ENCODE data around the gene GCN1. TPM values are rescaled to one million over a fixed set of nuclear protein-coding genes. Genes with fewer than 3 reads are reported as not detected.

GCN1 gene
- total and polyA plus RNA-seq, 4 donors = 39.2 to 53.4 (median 49.3) TPM

DNA sequence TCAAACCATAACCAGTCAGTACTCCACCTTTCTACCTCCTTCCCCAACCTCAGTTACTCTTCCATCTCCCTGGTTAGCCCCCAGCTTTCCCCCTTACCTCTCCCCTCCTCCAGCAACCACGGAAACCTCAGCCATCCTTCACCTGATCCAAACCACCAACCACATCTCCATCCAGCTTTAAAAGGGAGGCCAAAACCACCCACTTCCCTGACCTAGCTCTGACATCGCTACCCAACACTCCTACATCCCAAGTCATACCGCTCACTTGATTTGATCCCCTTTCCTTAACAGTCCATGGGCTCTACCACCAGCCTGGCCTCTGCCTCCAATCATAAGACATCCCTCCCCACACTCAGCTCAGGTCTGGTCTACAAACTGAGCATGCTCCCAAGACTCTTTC lies 79.4 kb downstream of the GCN1 start:
- DNase-seq (ENCODE audit: low read depth in 4 of 6, low spot score in 6 of 6) = no peak
- H3K36me3 ChIP-seq (ENCODE audit: control insufficient read depth, insufficient read depth, low read length) = peaks cover 22% of the 10 kb centered on the region
- 93% methylated on average over 3 of the region's 3 CpGs for WGBS (ENCODE audit: insufficient coverage)
- peaks cover 27% of the 10 kb centered on the region for H3K4me1 ChIP-seq (ENCODE audit: control insufficient read depth, insufficient read depth, low read length)
- no peak overlapping the region for H3K4me3 ChIP-seq (ENCODE audit: low read depth, low read length)
- no peaks in the 10 kb centered on the region for H3K27me3 ChIP-seq (ENCODE audit: control insufficient read depth, insufficient read depth, low read length)
- H3K27ac ChIP-seq (ENCODE audit: low read depth, low read length) = no peak overlapping the region
- H3K9me3 ChIP-seq (ENCODE audit: control insufficient read depth, insufficient read depth, low read length) = no peaks in the 10 kb centered on the region

DNA sequence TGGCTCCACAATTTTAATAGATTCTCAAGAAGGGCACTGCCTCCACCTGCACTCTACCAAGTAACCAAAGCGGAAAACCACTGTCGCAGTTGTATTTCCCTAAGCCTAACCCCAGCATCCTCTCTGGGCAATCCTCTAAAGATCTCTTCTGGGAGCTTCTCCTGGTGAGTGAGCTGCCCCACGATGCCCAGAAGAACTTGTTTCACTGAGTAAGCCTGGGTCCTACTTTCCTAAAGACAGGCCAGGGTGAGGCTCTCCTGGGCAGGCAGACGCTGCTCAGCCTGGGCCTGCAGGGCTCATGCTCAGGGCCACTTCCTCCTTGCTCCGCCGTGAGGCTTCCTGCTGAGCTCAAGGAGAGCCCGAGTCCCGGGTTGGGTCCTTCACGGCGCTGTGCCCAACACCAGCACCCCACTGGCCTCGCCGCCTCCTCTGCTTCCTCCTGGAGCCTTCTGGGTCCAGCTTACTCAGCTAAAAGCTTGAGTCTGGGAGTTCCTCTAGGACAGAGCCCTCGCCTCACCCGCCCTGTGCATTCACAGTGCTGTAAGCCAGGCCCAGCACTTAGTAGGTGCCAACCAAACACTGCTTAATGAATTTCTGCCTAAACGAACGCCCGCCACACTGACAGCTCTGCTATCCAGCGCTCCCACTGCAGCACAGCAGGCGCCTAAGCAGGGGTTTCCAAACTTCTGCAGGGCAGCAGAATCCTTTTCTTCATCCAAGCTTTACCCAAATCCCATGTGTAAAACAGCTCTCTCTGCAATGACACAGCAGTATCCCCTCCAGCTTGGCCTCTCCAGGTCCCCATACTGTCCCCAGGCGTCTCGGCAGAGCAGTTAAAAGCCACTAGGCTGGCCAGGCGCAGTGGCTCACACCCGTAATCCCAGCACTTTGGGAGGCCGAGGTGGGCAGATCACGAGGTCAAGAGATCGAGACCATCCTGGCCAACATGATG lies 83.7 kb downstream of the GCN1 start:
- Histone ChIP-seq H3K9me3 (ENCODE audit: control insufficient read depth, insufficient read depth, low read length) (no peaks in the 10 kb centered on the region), H3K27me3 (ENCODE audit: control insufficient read depth, insufficient read depth, low read length) (no peaks in the 10 kb centered on the region), H3K4me1 (ENCODE audit: control insufficient read depth, insufficient read depth, low read length) (peaks cover 19% of the 10 kb centered on the region), H3K4me3 (ENCODE audit: low read depth, low read length) (no peak overlapping the region), H3K27ac (ENCODE audit: low read depth, low read length) (no peak overlapping the region), H3K36me3 (ENCODE audit: control insufficient read depth, insufficient read depth, low read length) (peaks cover 48% of the 10 kb centered on the region)
- no peak for DNase-seq (ENCODE audit: low read depth in 4 of 6, low spot score in 6 of 6)
- WGBS (ENCODE audit: insufficient coverage) = 74% methylated on average over 26 of the region's 26 CpGs

DNA sequence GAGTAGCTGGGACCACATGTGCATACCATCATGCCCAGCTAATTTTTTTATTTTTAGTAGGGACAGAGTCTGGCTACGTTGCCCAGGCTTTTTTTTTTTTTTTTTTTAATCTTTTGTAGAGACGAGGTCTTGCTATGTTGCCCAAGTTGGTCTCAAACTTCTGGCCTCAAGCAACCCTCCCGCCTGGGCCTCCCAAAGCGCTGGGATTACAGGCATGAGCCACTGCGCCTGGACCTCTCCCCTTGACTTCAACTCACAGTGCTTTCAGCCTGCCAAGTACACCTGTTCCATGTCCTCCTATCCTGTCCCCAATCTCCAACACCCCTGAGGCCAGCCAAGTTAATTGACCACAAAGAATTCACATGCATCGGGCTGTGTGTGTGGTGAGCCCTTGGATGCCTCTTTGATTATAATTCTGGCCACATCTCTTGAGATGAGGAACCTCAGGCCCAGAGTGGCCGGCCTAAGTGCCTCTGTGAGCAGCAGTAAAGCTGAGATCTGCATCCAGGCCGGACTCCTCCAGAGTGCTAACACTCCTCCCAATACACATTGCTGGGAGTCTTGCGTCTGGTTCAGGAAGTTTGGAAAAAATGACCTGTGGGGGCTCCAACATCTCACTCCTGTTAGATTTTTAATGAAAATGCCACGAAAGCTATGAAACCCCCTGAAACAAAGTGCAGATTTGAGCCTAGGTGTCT lies 84.8 kb downstream of the GCN1 start:
- no peak for DNase-seq (ENCODE audit: low read depth in 4 of 6, low spot score in 6 of 6)
- Histone ChIP-seq H3K4me3 (ENCODE audit: low read depth, low read length) (no peak overlapping the region), H3K4me1 (ENCODE audit: control insufficient read depth, insufficient read depth, low read length) (peaks cover 10% of the 10 kb centered on the region), H3K27me3 (ENCODE audit: control insufficient read depth, insufficient read depth, low read length) (no peaks in the 10 kb centered on the region), H3K9me3 (ENCODE audit: control insufficient read depth, insufficient read depth, low read length) (no peaks in the 10 kb centered on the region), H3K36me3 (ENCODE audit: control insufficient read depth, insufficient read depth, low read length) (peaks cover 54% of the 10 kb centered on the region), H3K27ac (ENCODE audit: low read depth, low read length) (no peak overlapping the region)
- WGBS (ENCODE audit: insufficient coverage) = 78% methylated on average over 5 of the region's 10 CpGs

DNA sequence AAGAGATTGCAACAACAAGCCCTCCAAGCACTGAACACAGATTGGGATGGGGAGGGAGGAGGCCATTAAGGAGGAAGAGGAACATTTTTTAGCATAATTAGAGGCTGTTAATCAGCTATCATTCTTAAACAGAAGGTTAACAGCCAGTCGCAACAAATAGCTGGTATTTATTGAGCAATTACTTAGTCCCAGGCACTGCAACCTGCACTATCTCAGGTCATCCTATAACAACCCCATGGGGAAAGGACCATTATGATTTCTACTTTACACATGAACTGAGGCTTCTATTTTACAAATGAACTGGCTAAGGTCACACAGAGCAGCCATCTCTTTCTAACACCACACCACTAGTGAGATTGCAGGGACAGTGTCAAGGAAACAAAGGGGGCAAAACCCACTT lies 88.4 kb downstream of the GCN1 start:
- WGBS (ENCODE audit: insufficient coverage) = no CpG with 5 or more reads among the region's 1 CpG
- Histone ChIP-seq H3K27me3 (ENCODE audit: control insufficient read depth, insufficient read depth, low read length) (no peaks in the 10 kb centered on the region), H3K4me3 (ENCODE audit: low read depth, low read length) (no peak overlapping the region), H3K4me1 (ENCODE audit: control insufficient read depth, insufficient read depth, low read length) (peaks cover 22% of the 10 kb centered on the region), H3K27ac (ENCODE audit: low read depth, low read length) (no peak overlapping the region), H3K9me3 (ENCODE audit: control insufficient read depth, insufficient read depth, low read length) (no peaks in the 10 kb centered on the region), H3K36me3 (ENCODE audit: control insufficient read depth, insufficient read depth, low read length) (peaks cover 77% of the 10 kb centered on the region)
- no peak for DNase-seq (ENCODE audit: low read depth in 4 of 6, low spot score in 6 of 6)

DNA sequence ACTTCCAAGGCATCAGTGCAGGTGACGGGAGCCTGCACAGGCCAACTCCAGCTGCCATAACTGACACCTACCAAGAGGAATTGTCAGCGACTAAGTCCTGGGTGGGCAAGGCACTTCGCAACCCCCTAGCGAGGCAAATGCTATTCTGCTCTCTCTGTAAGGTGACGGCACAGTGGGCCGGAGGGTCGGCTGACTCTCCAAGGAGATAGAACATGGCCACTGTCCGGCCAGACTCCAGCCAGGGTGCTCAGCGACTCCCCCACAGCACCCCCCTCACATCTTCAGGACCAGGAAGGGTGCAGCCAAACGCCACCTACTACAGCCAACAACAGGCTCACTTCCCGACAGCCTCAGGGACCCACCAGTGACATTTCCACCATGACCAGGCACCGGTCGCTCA lies 91.1 kb downstream of the GCN1 start:
- no peak overlapping the region for H3K4me3 ChIP-seq (ENCODE audit: low read depth, low read length)
- H3K9me3 ChIP-seq (ENCODE audit: control insufficient read depth, insufficient read depth, low read length) = no peaks in the 10 kb centered on the region
- H3K27ac ChIP-seq (ENCODE audit: low read depth, low read length) = no peak overlapping the region
- DNase-seq (ENCODE audit: low read depth in 4 of 6, low spot score in 6 of 6) = no peak
- 98% methylated on average over 13 of the region's 13 CpGs for WGBS (ENCODE audit: insufficient coverage)
- peaks cover 92% of the 10 kb centered on the region for H3K36me3 ChIP-seq (ENCODE audit: control insufficient read depth, insufficient read depth, low read length)
- peaks cover 32% of the 10 kb centered on the region for H3K4me1 ChIP-seq (ENCODE audit: control insufficient read depth, insufficient read depth, low read length)
- no peaks in the 10 kb centered on the region for H3K27me3 ChIP-seq (ENCODE audit: control insufficient read depth, insufficient read depth, low read length)

- H3K27me3 ChIP-seq (ENCODE audit: control insufficient read depth, insufficient read depth, low read length) = no peaks in the 10 kb centered on the region
- no peaks in the 10 kb centered on the region for H3K9me3 ChIP-seq (ENCODE audit: control insufficient read depth, insufficient read depth, low read length)
- no peak overlapping the region for H3K27ac ChIP-seq (ENCODE audit: low read depth, low read length)
- H3K4me1 ChIP-seq (ENCODE audit: control insufficient read depth, insufficient read depth, low read length) = peaks cover 32% of the 10 kb centered on the region
- no peak overlapping the region for H3K4me3 ChIP-seq (ENCODE audit: low read depth, low read length)
- DNase-seq (ENCODE audit: low read depth in 4 of 6, low spot score in 6 of 6) = no peak
- H3K36me3 ChIP-seq (ENCODE audit: control insufficient read depth, insufficient read depth, low read length) = peaks cover 92% of the 10 kb centered on the region
- 86% methylated on average over 11 of the region's 11 CpGs for WGBS (ENCODE audit: insufficient coverage)
Measured at GRCh38 chr12:120103044-120103338, 91.5 kb downstream of the GCN1 start.

DNA sequence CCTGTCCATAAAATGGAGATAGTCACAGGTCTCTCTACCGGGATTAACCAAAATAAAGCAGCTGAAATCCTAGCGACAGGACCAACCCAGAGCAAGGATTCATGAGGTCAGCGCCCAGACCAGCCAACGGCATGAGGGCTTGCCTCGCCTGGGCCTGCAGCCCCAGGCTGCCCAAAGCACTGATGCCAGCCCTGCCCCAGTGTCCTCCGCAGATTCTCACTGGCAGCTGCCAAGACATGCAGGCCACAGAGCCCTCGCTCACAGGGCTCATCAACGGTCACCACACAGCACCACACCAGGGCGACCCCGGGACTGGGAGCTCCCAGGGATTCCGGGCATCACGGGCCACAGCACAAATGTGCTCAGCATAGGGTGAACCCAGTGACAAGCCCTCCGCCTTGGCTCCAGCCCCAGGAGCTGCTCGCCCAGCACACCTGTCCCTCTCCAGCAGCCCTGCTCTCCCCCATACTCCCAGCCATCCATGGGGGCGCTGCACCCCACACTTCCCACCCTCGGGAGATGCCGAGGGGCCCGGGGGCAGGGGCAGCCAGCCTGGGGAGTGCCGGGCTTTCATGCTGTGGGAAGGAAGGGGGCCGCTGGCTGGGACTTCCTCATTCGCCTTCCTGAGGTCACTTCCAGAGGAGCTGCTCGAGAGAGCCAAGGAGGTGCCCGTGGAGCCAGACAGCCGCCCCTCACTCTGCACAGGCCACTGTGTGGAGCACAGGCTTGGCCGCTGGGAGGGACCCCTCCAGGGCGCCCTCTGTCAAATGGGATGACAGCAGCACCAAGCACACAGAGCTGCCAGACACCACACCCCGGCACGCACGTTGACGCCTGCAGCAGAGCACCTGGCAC lies 92.1 kb downstream of the GCN1 start:
- Histone ChIP-seq H3K4me1 (ENCODE audit: control insufficient read depth, insufficient read depth, low read length) (peaks cover 32% of the 10 kb centered on the region), H3K36me3 (ENCODE audit: control insufficient read depth, insufficient read depth, low read length) (peaks cover 92% of the 10 kb centered on the region), H3K4me3 (ENCODE audit: low read depth, low read length) (no peak overlapping the region), H3K27ac (ENCODE audit: low read depth, low read length) (no peak overlapping the region), H3K9me3 (ENCODE audit: control insufficient read depth, insufficient read depth, low read length) (no peaks in the 10 kb centered on the region), H3K27me3 (ENCODE audit: control insufficient read depth, insufficient read depth, low read length) (no peaks in the 10 kb centered on the region)
- no peak for DNase-seq (ENCODE audit: low read depth in 4 of 6, low spot score in 6 of 6)
- 84% methylated on average over 25 of the region's 30 CpGs for WGBS (ENCODE audit: insufficient coverage)

GRCh38 chr12:120101617-120102016 lies 92.9 kb downstream of the GCN1 start:
- Histone ChIP-seq H3K27me3 (ENCODE audit: control insufficient read depth, insufficient read depth, low read length) (no peaks in the 10 kb centered on the region), H3K27ac (ENCODE audit: low read depth, low read length) (no peak overlapping the region), H3K9me3 (ENCODE audit: control insufficient read depth, insufficient read depth, low read length) (no peaks in the 10 kb centered on the region), H3K4me1 (ENCODE audit: control insufficient read depth, insufficient read depth, low read length) (peaks cover 32% of the 10 kb centered on the region), H3K4me3 (ENCODE audit: low read depth, low read length) (no peak overlapping the region), H3K36me3 (ENCODE audit: control insufficient read depth, insufficient read depth, low read length) (peaks cover 92% of the 10 kb centered on the region)
- WGBS (ENCODE audit: insufficient coverage) = 78% methylated on average over 13 of the region's 13 CpGs
- no peak for DNase-seq (ENCODE audit: low read depth in 4 of 6, low spot score in 6 of 6)

DNA sequence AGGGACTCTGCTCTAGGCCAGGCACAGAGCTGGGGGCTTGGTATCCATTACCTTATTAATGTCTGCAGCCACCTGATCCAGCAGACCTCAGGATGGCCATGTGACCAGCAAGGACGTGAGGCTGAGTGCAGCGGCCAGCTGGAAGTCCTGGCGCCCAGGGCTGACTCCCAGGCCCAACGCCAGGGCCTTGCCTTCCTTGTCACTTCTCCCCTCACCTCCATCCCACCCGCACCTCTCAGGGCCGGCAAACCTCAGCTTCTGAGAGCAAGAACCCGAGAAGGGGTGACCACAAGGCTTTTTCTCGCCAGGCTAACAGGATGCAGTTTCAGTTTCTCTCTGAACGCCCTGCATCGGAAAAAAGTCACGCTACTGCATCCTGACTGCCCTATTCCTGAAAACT lies 93.3 kb downstream of the GCN1 start:
- Histone ChIP-seq H3K36me3 (ENCODE audit: control insufficient read depth, insufficient read depth, low read length) (peaks cover 94% of the 10 kb centered on the region), H3K27ac (ENCODE audit: low read depth, low read length) (peak overlapping the region; percentile 25), H3K27me3 (ENCODE audit: control insufficient read depth, insufficient read depth, low read length) (no peaks in the 10 kb centered on the region), H3K9me3 (ENCODE audit: control insufficient read depth, insufficient read depth, low read length) (no peaks in the 10 kb centered on the region), H3K4me1 (ENCODE audit: control insufficient read depth, insufficient read depth, low read length) (peaks cover 32% of the 10 kb centered on the region), H3K4me3 (ENCODE audit: low read depth, low read length) (no peak overlapping the region)
- whole genome bisulfite sequencing (ENCODE audit: insufficient coverage) = 70% methylated on average over 11 of the region's 11 CpGs
- no peak for DNase-seq (ENCODE audit: low read depth in 4 of 6, low spot score in 6 of 6)

Measured in spinal cord (tissue), 10 donors.